ENCODE results near the gene RBFOX1.

RBFOX1 gene

DNA sequence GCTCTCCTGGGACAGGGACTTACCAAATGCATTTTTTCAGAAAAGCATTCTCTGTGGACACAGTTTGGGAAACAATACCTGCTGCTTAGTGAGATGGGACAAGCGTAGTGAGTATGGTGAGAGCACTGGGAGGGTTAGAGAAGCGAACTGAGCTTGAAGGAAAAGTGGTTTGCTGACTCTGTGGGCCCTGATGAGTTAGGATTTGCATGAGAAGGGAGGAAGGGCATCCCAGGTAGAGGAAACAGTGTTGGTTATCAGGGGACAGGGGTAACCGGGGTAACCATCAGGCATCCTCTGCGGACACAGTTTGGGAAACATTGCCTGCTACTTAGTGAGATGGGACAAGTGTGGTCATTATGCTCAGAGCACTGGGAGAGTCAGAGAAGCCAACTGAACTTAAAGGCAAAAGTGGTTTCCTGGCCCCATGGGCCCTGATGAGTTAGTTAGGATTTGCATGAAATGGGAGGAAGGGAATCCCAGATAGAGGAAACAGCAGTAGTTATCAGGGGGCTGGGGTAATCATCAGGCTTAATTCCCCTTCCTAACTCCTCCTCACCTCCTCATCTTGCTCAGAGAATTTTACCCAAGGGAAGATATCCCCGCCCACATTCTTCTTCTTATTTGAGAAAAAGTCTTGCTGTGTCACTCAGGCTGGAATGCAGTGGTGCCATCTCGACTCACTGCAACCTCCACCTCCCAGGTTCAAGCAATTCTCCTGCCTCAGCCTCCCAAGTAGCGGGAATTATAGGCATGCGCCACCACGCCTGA is 319.3 kb downstream of the RBFOX1 start:
- Histone ChIP-seq H3K4me3 (ENCODE audit: low read length in 2 of 2) (no peak overlapping the region), H3K9me3 (ENCODE audit: control insufficient read depth in 2 of 2, low read length in 2 of 2) (peaks cover 0 to 5% of the 10 kb centered on the region in 2 donors), H3K36me3 (ENCODE audit: control insufficient read depth in 2 of 2, insufficient read depth in 2 of 2, low read length in 2 of 2) (no peaks in the 10 kb centered on the region), H3K4me1 (ENCODE audit: control insufficient read depth, insufficient read depth, low read length) (no peaks in the 10 kb centered on the region), H3K9ac (ENCODE audit: low read length in 2 of 2) (no peak overlapping the region), H3K27me3 (ENCODE audit: control insufficient read depth in 1 of 2, insufficient read depth in 2 of 2, low read length in 2 of 2) (no peaks in the 10 kb centered on the region), H3K27ac (ENCODE audit: low read length) (no peak overlapping the region)

DNA sequence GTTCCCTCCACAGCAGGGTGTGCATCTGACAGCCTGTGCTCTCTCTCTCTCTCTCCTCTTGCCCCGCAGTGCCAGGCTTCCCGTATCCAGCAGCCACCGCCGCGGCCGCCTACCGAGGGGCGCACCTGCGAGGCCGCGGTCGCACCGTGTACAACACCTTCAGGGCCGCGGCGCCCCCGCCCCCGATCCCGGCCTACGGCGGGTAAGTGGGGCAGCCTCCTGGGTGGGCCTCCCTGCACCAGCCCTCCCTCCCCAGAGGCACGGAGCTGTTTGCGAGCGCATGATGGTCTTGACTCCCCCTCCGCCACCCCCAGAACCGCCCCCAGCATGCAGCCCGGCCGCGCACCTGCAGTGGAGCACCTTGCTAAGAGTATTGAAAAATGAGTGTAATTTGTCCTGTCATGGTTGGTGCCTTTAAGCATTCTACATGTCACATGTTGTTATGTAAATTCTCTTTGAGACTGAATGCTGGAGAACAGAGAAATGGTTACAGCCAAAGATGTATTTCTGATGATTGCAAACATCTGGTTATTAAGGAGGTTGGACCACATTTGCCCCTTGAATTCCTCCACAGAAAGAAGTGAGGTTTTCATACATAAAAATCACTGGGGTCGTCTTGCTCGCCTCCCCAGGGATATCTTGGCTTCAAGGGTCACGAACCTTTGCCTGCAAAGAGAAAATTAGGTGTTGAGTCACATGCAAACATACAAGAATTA is 321.3 kb downstream of the RBFOX1 start:
- no peaks in the 10 kb centered on the region for H3K4me1 ChIP-seq (ENCODE audit: control insufficient read depth, insufficient read depth, low read length)
- H3K27me3 ChIP-seq (ENCODE audit: control insufficient read depth in 1 of 2, insufficient read depth in 2 of 2, low read length in 2 of 2) = no peaks in the 10 kb centered on the region
- no peak overlapping the region for H3K9ac ChIP-seq (ENCODE audit: low read length in 2 of 2)
- H3K4me3 ChIP-seq (ENCODE audit: low read length in 2 of 2) = no peak overlapping the region
- H3K9me3 ChIP-seq (ENCODE audit: control insufficient read depth in 2 of 2, low read length in 2 of 2) = peaks cover 0 to 5% of the 10 kb centered on the region in 2 donors
- H3K36me3 ChIP-seq (ENCODE audit: control insufficient read depth in 2 of 2, insufficient read depth in 2 of 2, low read length in 2 of 2) = no peaks in the 10 kb centered on the region
- no peak overlapping the region for H3K27ac ChIP-seq (ENCODE audit: low read length)

DNA sequence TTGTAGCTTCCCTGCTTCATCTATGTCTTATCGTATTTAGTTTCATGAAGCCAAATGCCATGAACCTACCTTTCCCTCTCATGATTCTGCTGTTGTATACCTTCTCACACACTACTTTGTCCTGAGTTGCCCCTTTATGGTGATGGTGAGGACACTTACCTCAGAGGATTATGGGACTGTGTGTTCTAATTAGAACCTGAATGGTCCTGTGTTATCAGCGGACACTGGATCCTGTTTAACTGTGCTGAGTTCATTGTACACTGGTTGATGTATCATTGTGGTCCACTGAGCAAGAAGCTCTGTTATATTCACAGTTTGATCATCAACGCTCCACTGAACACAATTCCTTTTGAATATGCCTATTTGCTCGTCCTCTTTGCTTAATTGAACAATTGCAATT is 343.0 kb downstream of the RBFOX1 start:
- Histone ChIP-seq H3K27me3 (ENCODE audit: control insufficient read depth in 1 of 2, insufficient read depth in 2 of 2, low read length in 2 of 2) (no peaks in the 10 kb centered on the region), H3K4me3 (ENCODE audit: low read length in 2 of 2) (no peak overlapping the region), H3K9ac (ENCODE audit: low read length in 2 of 2) (no peak overlapping the region), H3K36me3 (ENCODE audit: control insufficient read depth in 2 of 2, insufficient read depth in 2 of 2, low read length in 2 of 2) (no peaks in the 10 kb centered on the region), H3K4me1 (ENCODE audit: control insufficient read depth, insufficient read depth, low read length) (no peaks in the 10 kb centered on the region), H3K9me3 (ENCODE audit: control insufficient read depth in 2 of 2, low read length in 2 of 2) (no peaks in the 10 kb centered on the region), H3K27ac (ENCODE audit: low read length) (no peak overlapping the region)

DNA sequence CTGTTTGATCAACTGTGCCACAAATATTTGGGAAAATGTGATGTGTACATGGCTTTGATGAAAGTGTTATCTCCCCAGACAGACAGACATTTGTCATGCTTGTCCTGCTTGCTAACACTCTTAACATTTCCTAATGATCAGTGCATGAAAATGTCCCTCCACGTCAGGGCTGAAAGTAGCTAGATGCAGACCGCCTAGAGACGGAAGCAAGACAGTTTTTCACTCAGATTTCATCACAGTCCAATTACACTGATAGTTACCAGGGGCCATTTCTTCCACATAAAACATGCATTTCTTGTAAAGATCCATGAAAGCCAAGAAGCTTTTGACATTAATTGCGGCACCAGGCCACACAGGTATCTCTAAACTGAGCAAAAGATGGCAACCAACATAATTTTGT is 347.7 kb downstream of the RBFOX1 start:
- Histone ChIP-seq H3K27me3 (ENCODE audit: control insufficient read depth in 1 of 2, insufficient read depth in 2 of 2, low read length in 2 of 2) (no peaks in the 10 kb centered on the region), H3K4me1 (ENCODE audit: control insufficient read depth, insufficient read depth, low read length) (no peaks in the 10 kb centered on the region), H3K36me3 (ENCODE audit: control insufficient read depth in 2 of 2, insufficient read depth in 2 of 2, low read length in 2 of 2) (no peaks in the 10 kb centered on the region), H3K27ac (ENCODE audit: low read length) (no peak overlapping the region), H3K9ac (ENCODE audit: low read length in 2 of 2) (no peak overlapping the region), H3K4me3 (ENCODE audit: low read length in 2 of 2) (no peak overlapping the region), H3K9me3 (ENCODE audit: control insufficient read depth in 2 of 2, low read length in 2 of 2) (no peaks in the 10 kb centered on the region)

DNA sequence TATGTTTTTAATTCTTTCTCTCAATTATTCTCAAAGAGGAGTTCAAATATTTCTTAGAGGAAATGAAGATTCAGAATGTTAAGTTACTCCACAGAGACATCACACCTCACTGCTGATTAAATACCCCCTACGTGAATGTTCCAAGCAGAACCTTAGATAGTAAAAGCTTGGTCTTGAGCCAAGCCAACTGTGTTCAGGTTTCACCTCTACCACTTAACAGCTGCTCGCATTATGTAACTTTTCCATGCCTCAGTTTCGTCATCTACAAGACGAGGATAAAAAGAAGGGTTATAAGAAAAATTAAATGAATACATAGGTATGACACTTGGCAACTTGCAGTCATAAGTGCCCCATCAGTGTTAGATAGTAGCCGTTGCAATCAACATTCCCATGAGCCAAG is 356.2 kb downstream of the RBFOX1 start:
- no peaks in the 10 kb centered on the region for H3K4me1 ChIP-seq (ENCODE audit: control insufficient read depth, insufficient read depth, low read length)
- no peak overlapping the region for H3K4me3 ChIP-seq (ENCODE audit: low read length in 2 of 2)
- H3K36me3 ChIP-seq (ENCODE audit: control insufficient read depth in 2 of 2, insufficient read depth in 2 of 2, low read length in 2 of 2) = no peaks in the 10 kb centered on the region
- no peaks in the 10 kb centered on the region for H3K27me3 ChIP-seq (ENCODE audit: control insufficient read depth in 1 of 2, insufficient read depth in 2 of 2, low read length in 2 of 2)
- no peak overlapping the region for H3K27ac ChIP-seq (ENCODE audit: low read length)
- no peaks in the 10 kb centered on the region for H3K9me3 ChIP-seq (ENCODE audit: control insufficient read depth in 2 of 2, low read length in 2 of 2)
- no peak overlapping the region for H3K9ac ChIP-seq (ENCODE audit: low read length in 2 of 2)

DNA sequence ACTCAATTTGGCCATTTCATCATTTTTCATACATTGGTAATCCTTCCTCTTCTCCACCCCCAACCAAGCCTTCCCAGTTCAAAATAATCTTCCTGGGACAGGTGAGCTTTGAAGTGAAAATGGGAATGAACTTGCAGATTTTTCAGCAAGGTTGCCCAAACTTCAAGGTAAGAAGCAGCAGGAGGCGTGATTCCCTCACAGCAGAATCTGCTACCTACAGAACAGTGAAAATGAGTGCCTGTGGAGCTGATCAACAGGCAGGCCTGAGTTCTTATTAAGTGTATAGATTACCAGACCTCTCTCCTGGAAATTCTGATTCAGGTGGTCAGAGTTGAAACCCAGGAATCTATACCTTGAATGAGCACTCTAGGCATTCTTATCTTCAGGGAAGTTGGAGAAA is 356.6 kb downstream of the RBFOX1 start:
- Histone ChIP-seq H3K27me3 (ENCODE audit: control insufficient read depth in 1 of 2, insufficient read depth in 2 of 2, low read length in 2 of 2) (no peaks in the 10 kb centered on the region), H3K36me3 (ENCODE audit: control insufficient read depth in 2 of 2, insufficient read depth in 2 of 2, low read length in 2 of 2) (no peaks in the 10 kb centered on the region), H3K4me3 (ENCODE audit: low read length in 2 of 2) (no peak overlapping the region), H3K9me3 (ENCODE audit: control insufficient read depth in 2 of 2, low read length in 2 of 2) (no peaks in the 10 kb centered on the region), H3K4me1 (ENCODE audit: control insufficient read depth, insufficient read depth, low read length) (no peaks in the 10 kb centered on the region), H3K27ac (ENCODE audit: low read length) (no peak overlapping the region), H3K9ac (ENCODE audit: low read length in 2 of 2) (no peak overlapping the region)

DNA sequence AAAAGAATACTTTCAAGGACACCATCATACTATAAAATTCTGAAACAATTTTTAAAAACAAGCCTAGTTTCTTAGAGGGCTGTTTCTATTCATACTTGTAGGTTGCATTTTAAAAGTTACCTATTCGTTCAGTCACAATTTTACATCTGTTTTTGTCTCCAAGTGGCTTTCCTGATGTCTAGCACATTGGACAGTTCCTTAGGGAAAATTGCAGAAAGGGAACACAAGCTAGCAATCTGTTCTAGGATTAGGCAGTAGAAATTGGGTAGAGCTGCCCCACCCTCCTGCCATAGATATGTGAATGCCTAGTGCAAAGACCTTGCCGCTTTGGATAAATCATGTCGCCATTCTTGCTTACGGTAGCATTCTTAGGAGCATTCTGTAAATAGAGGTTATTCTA is 358.9 kb downstream of the RBFOX1 start:
- H3K9ac ChIP-seq (ENCODE audit: low read length in 2 of 2) = no peak overlapping the region
- no peak overlapping the region for H3K27ac ChIP-seq (ENCODE audit: low read length)
- H3K4me1 ChIP-seq (ENCODE audit: control insufficient read depth, insufficient read depth, low read length) = no peaks in the 10 kb centered on the region
- H3K4me3 ChIP-seq (ENCODE audit: low read length in 2 of 2) = no peak overlapping the region
- no peaks in the 10 kb centered on the region for H3K27me3 ChIP-seq (ENCODE audit: control insufficient read depth in 1 of 2, insufficient read depth in 2 of 2, low read length in 2 of 2)
- H3K9me3 ChIP-seq (ENCODE audit: control insufficient read depth in 2 of 2, low read length in 2 of 2) = no peaks in the 10 kb centered on the region
- no peaks in the 10 kb centered on the region for H3K36me3 ChIP-seq (ENCODE audit: control insufficient read depth in 2 of 2, insufficient read depth in 2 of 2, low read length in 2 of 2)

DNA sequence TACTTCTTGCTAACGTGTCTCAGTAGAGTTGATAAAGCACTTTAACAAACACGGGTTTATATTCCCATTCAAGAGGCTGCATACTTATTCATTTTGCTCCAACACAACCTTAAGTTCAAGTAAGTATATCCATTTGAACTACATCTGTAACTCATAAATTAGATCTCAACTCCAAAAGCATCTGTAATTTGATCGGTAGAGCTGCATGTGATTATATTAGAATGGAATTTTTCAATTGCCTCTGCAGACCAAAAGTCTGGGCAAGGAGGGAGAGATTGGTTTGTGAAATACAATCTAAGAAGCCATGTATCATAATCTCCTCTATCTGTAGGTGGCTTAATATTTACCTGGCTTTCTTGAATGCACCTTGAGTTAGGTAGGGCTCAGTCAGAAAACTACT is 371.0 kb downstream of the RBFOX1 start:
- H3K36me3 ChIP-seq (ENCODE audit: control insufficient read depth in 2 of 2, insufficient read depth in 2 of 2, low read length in 2 of 2) = no peaks in the 10 kb centered on the region
- H3K27me3 ChIP-seq (ENCODE audit: control insufficient read depth in 1 of 2, insufficient read depth in 2 of 2, low read length in 2 of 2) = no peaks in the 10 kb centered on the region
- H3K4me1 ChIP-seq (ENCODE audit: control insufficient read depth, insufficient read depth, low read length) = no peaks in the 10 kb centered on the region
- no peak overlapping the region for H3K9ac ChIP-seq (ENCODE audit: low read length in 2 of 2)
- no peaks in the 10 kb centered on the region for H3K9me3 ChIP-seq (ENCODE audit: control insufficient read depth in 2 of 2, low read length in 2 of 2)
- no peak overlapping the region for H3K4me3 ChIP-seq (ENCODE audit: low read length in 2 of 2)
- H3K27ac ChIP-seq (ENCODE audit: low read length) = no peak overlapping the region

DNA sequence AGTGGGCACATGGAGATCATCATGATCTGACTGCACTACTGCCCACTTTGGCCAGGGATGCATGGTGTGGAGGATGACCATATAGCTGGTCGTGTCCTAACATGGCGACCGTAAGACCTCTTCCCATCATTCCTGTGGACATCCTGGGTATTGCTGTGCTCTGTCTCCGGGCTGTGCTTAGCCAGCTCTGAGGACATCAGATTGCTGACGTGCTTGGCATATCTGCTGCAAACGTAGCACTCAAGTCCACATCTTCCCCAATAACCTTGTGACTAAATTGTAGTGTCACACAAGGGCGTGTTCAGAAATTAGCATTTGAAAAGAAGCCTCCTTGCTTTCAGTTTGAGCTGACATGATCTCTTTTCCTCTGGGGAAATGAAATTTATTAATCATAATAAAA is 373.2 kb downstream of the RBFOX1 start:
- Histone ChIP-seq H3K9ac (ENCODE audit: low read length in 2 of 2) (no peak overlapping the region), H3K27me3 (ENCODE audit: control insufficient read depth in 1 of 2, insufficient read depth in 2 of 2, low read length in 2 of 2) (no peaks in the 10 kb centered on the region), H3K4me1 (ENCODE audit: control insufficient read depth, insufficient read depth, low read length) (no peaks in the 10 kb centered on the region)

DNA sequence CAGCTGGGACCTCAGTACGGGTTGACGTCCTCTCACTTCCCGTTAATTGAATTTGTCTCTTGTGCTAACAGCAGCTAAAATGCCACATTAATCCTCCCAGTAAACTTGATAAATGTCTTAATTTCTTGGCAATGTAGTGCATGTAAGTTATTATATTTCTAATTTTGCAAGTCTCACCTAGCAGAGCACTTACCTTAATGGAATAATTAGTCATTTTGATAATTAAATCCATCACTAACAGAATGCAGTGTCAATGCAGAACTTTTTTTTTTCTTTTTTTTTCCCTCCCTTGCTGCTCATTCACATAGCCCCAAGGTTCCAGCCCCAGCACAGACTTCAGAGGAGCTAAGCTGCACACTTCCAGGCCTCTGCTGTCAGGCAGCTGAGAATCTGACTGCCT is 376.5 kb downstream of the RBFOX1 start:
- Histone ChIP-seq H3K9me3 (ENCODE audit: control insufficient read depth in 2 of 2, low read length in 2 of 2) (peaks cover 0 to 5% of the 10 kb centered on the region in 2 donors), H3K4me3 (ENCODE audit: low read length in 2 of 2) (no peak overlapping the region), H3K27me3 (ENCODE audit: control insufficient read depth in 1 of 2, insufficient read depth in 2 of 2, low read length in 2 of 2) (no peaks in the 10 kb centered on the region), H3K4me1 (ENCODE audit: control insufficient read depth, insufficient read depth, low read length) (no peaks in the 10 kb centered on the region), H3K9ac (ENCODE audit: low read length in 2 of 2) (no peak overlapping the region), H3K36me3 (ENCODE audit: control insufficient read depth in 2 of 2, insufficient read depth in 2 of 2, low read length in 2 of 2) (no peaks in the 10 kb centered on the region), H3K27ac (ENCODE audit: low read length) (no peak overlapping the region)

More for the DNA sequence above, 373.2 kb downstream of the RBFOX1 start:
- Histone ChIP-seq H3K4me3 (ENCODE audit: low read length in 2 of 2) (no peak overlapping the region), H3K27ac (ENCODE audit: low read length) (no peak overlapping the region), H3K9me3 (ENCODE audit: control insufficient read depth in 2 of 2, low read length in 2 of 2) (peaks cover 0 to 5% of the 10 kb centered on the region in 2 donors), H3K36me3 (ENCODE audit: control insufficient read depth in 2 of 2, insufficient read depth in 2 of 2, low read length in 2 of 2) (no peaks in the 10 kb centered on the region)

DNA sequence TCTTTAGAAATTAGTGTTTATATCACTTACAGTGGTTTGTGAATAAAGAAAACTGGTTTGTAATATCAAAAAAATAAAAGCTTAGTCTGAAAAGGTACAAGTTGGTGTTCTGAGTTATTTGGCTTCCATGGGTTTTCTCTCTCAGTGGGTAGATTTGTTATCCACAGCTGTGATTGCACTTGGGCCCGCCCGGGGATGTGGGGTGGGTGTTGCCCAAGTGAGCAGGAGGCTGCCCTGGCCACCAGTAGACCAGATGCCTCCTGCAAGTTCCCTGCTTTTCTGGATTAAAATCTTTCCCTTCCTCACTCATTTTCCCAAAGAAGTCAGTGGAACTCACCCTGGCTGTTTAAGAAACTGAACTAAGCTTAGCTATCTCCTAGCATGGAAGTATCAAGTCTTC is 380.6 kb downstream of the RBFOX1 start:
- H3K9ac ChIP-seq (ENCODE audit: low read length in 2 of 2) = no peak overlapping the region

More for the DNA sequence above, 380.6 kb downstream of the RBFOX1 start:
- Histone ChIP-seq H3K27ac (ENCODE audit: low read length) (no peak overlapping the region), H3K27me3 (ENCODE audit: control insufficient read depth in 1 of 2, insufficient read depth in 2 of 2, low read length in 2 of 2) (no peaks in the 10 kb centered on the region), H3K36me3 (ENCODE audit: control insufficient read depth in 2 of 2, insufficient read depth in 2 of 2, low read length in 2 of 2) (no peaks in the 10 kb centered on the region), H3K4me1 (ENCODE audit: control insufficient read depth, insufficient read depth, low read length) (no peaks in the 10 kb centered on the region), H3K4me3 (ENCODE audit: low read length in 2 of 2) (no peak overlapping the region), H3K9me3 (ENCODE audit: control insufficient read depth in 2 of 2, low read length in 2 of 2) (peaks cover 0 to 5% of the 10 kb centered on the region in 2 donors)
